ENCODE measurements around the gene OVOL3.

The OVOL3 gene

GRCh38 chr19:36141039-36141927 is 30.3 kb downstream of the OVOL3 start:
- peaks cover 38% of the 10 kb centered on the region for H3K36me3 ChIP-seq (ENCODE audit: insufficient read depth, low read length)
- H3K27ac ChIP-seq (ENCODE audit: low read length) = no peak overlapping the region
- no peak for TF ChIP-seq EZH2 (IDR thresholded peaks at IDR 0.05; ENCODE audit: borderline replicate concordance, low read depth, low read length, severe bottlenecking)
- TF ChIP-seq CTCF (IDR thresholded peaks at IDR 0.05; ENCODE audit: borderline replicate concordance, extremely low read depth, low read length, poor library complexity, severe bottlenecking) = no peak
- peak; percentile 68 for ATAC-seq (ENCODE audit: insufficient read depth, low read depth)
- peak overlapping the region; percentile 83; the same call in 1 of the 2 replicates for H3K9ac ChIP-seq (ENCODE audit: low read depth, low read length)
- H4K20me1 ChIP-seq (ENCODE audit: insufficient read depth, low read length) = peaks cover 14% of the 10 kb centered on the region
- peak overlapping the region; percentile 82; the same call in 1 of the 2 replicates for H2AFZ ChIP-seq (ENCODE audit: low read depth, low read length)
- H3K4me1 ChIP-seq (ENCODE audit: insufficient read depth, low read length) = peaks cover 22% of the 10 kb centered on the region
- H3K4me3 ChIP-seq (ENCODE audit: low read depth in 1 of 2, low read length in 2 of 2) = peak overlapping the region; percentile 0 to 80; a peak in 3 of 4 replicates
- no peaks in the 10 kb centered on the region for H3K9me3 ChIP-seq (ENCODE audit: insufficient read depth, low read length, severe bottlenecking)
- DNase-seq = peak; percentile 87
- no peaks in the 10 kb centered on the region for H3K27me3 ChIP-seq (ENCODE audit: insufficient read depth, low read length, poor library complexity)
- H3K4me2 ChIP-seq (ENCODE audit: insufficient read depth, low read length) = peak overlapping the region; percentile 77
- peaks cover 24% of the 10 kb centered on the region for H3K79me2 ChIP-seq (ENCODE audit: insufficient read depth, low read length)

GRCh38 chr19:36142046-36142445 is 31.1 kb downstream of the OVOL3 start:
- peaks cover 17% of the 10 kb centered on the region for H4K20me1 ChIP-seq (ENCODE audit: insufficient read depth, low read length)
- no peak overlapping the region for H2AFZ ChIP-seq (ENCODE audit: low read depth, low read length)
- H3K9ac ChIP-seq (ENCODE audit: low read depth, low read length) = no peak overlapping the region
- no peaks in the 10 kb centered on the region for H3K9me3 ChIP-seq (ENCODE audit: insufficient read depth, low read length, severe bottlenecking)
- peak overlapping the region; percentile 53 for H3K4me2 ChIP-seq (ENCODE audit: insufficient read depth, low read length)
- ATAC-seq (ENCODE audit: insufficient read depth, low read depth) (no peak), DNase-seq (no peak)
- TF ChIP-seq CTCF (IDR thresholded peaks at IDR 0.05; ENCODE audit: borderline replicate concordance, extremely low read depth, low read length, poor library complexity, severe bottlenecking) (no peak), EZH2 (IDR thresholded peaks at IDR 0.05; ENCODE audit: borderline replicate concordance, low read depth, low read length, severe bottlenecking) (no peak)
- no peak overlapping the region for H3K4me3 ChIP-seq (ENCODE audit: low read depth in 1 of 2, low read length in 2 of 2)
- no peak overlapping the region for H3K27ac ChIP-seq (ENCODE audit: low read length)
- H3K4me1 ChIP-seq (ENCODE audit: insufficient read depth, low read length) = peaks cover 22% of the 10 kb centered on the region
- H3K79me2 ChIP-seq (ENCODE audit: insufficient read depth, low read length) = peaks cover 24% of the 10 kb centered on the region
- peaks cover 46% of the 10 kb centered on the region for H3K36me3 ChIP-seq (ENCODE audit: insufficient read depth, low read length)
- H3K27me3 ChIP-seq (ENCODE audit: insufficient read depth, low read length, poor library complexity) = no peaks in the 10 kb centered on the region

GRCh38 chr19:36142496-36142895 is 31.6 kb downstream of the OVOL3 start:
- H2AFZ ChIP-seq (ENCODE audit: low read depth, low read length) = no peak overlapping the region
- H3K27me3 ChIP-seq (ENCODE audit: insufficient read depth, low read length, poor library complexity) = no peaks in the 10 kb centered on the region
- no peak overlapping the region for H3K4me3 ChIP-seq (ENCODE audit: low read depth in 1 of 2, low read length in 2 of 2)
- H3K4me2 ChIP-seq (ENCODE audit: insufficient read depth, low read length) = no peak overlapping the region
- H3K9ac ChIP-seq (ENCODE audit: low read depth, low read length) = no peak overlapping the region
- peaks cover 17% of the 10 kb centered on the region for H4K20me1 ChIP-seq (ENCODE audit: insufficient read depth, low read length)
- TF ChIP-seq CTCF (IDR thresholded peaks at IDR 0.05; ENCODE audit: borderline replicate concordance, extremely low read depth, low read length, poor library complexity, severe bottlenecking) = no peak
- TF ChIP-seq EZH2 (IDR thresholded peaks at IDR 0.05; ENCODE audit: borderline replicate concordance, low read depth, low read length, severe bottlenecking) = no peak
- no peaks in the 10 kb centered on the region for H3K9me3 ChIP-seq (ENCODE audit: insufficient read depth, low read length, severe bottlenecking)
- no peak for ATAC-seq (ENCODE audit: insufficient read depth, low read depth)
- H3K4me1 ChIP-seq (ENCODE audit: insufficient read depth, low read length) = peaks cover 22% of the 10 kb centered on the region
- H3K79me2 ChIP-seq (ENCODE audit: insufficient read depth, low read length) = peaks cover 24% of the 10 kb centered on the region
- no peak for DNase-seq
- H3K36me3 ChIP-seq (ENCODE audit: insufficient read depth, low read length) = peaks cover 49% of the 10 kb centered on the region
- H3K27ac ChIP-seq (ENCODE audit: low read length) = no peak overlapping the region

Data from DND-41 (cell line).